Measurements from ENCODE around the gene GLI3. TPM values are rescaled to one million over a fixed set of nuclear protein-coding genes. Genes with fewer than 3 reads are reported as not detected.

The GLI3 gene
- total and polyA plus RNA-seq, 2 of the 4 experiments (the other 2 are of a cell fraction): 1.3 to 3.9 TPM

DNA sequence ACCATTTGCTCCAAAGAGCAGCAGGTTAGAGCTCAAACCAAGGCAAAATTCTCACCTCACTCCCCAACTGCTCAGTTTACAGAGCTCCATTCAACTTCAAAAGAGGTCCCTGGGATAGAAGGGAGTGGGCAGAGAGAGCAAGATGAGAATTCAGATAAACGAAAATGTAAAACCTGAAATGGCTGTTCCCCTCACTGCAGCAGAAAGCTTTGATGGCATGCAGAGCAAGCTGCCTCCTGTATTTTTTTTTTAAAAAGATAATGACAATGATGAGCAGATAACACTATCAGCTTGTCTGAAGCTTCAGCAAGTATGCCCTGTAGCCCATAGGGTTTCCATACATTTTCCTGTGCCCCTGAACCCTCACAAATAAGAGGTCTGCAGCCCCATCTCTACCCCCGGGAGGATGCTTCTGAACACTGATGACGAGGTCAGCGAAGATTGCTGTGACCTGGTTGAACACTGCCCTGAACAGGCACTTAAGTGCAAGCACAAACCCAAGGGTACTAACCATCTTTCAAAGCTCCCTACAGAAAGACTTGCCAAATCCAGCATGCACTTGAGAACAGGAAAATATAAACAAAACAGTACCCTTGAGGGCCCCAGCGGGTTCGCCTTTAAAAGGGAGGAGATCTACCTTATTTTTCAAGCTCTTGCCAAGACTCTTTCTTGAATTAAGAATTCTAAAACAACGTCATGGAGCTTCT, 81.3 kb downstream of the GLI3 start:
- dilution Hi-C loops (cut with HindIII; ENCODE audit: low sequenced_read_pairs, unreplicated experiment): no loop called here
- in situ Hi-C loops (cut with MboI; ENCODE audit: low sequenced_read_pairs): no loop called here
- ChIA-PET CTCF (no interaction called here), POLR2A (ENCODE audit: unreplicated experiment) (no interaction called here)
- no peaks in the 10 kb centered on the region for H3K36me3 ChIP-seq (ENCODE audit: control insufficient read depth, insufficient read depth, low read length)
- intact Hi-C loops (cut with micrococcal nuclease): no loop called here
- no peak for TF ChIP-seq RCOR1 (IDR thresholded peaks at IDR 0.05; ENCODE audit: insufficient replicate concordance, low read length)
- TF ChIP-seq BHLHE40 (IDR thresholded peaks at IDR 0.05; ENCODE audit: low read depth, low read length): no peak
- no peak for TF ChIP-seq CHD1 (IDR thresholded peaks at IDR 0.05; ENCODE audit: low read depth, low read length)
- TF ChIP-seq, protein P1, sequence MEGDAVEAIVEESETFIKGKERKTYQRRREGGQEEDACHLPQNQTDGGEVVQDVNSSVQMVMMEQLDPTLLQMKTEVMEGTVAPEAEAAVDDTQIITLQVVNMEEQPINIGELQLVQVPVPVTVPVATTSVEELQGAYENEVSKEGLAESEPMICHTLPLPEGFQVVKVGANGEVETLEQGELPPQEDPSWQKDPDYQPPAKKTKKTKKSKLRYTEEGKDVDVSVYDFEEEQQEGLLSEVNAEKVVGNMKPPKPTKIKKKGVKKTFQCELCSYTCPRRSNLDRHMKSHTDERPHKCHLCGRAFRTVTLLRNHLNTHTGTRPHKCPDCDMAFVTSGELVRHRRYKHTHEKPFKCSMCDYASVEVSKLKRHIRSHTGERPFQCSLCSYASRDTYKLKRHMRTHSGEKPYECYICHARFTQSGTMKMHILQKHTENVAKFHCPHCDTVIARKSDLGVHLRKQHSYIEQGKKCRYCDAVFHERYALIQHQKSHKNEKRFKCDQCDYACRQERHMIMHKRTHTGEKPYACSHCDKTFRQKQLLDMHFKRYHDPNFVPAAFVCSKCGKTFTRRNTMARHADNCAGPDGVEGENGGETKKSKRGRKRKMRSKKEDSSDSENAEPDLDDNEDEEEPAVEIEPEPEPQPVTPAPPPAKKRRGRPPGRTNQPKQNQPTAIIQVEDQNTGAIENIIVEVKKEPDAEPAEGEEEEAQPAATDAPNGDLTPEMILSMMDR (conservative IDR thresholded peaks at IDR 0.05; ENCODE audit: low read depth, low read length): no peak
- TF ChIP-seq CEBPB (IDR thresholded peaks at IDR 0.05; ENCODE audit: low read depth, low read length): no peak
- no peak for TF ChIP-seq MXI1 (IDR thresholded peaks at IDR 0.05; ENCODE audit: borderline replicate concordance, low read depth, low read length)
- TF ChIP-seq, protein P2, sequence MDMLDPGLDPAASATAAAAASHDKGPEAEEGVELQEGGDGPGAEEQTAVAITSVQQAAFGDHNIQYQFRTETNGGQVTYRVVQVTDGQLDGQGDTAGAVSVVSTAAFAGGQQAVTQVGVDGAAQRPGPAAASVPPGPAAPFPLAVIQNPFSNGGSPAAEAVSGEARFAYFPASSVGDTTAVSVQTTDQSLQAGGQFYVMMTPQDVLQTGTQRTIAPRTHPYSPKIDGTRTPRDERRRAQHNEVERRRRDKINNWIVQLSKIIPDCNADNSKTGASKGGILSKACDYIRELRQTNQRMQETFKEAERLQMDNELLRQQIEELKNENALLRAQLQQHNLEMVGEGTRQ (IDR thresholded peaks at IDR 0.05; ENCODE audit: low read depth, low read length): no peak
- TF ChIP-seq FOS (IDR thresholded peaks at IDR 0.05; ENCODE audit: low read depth, low read length): no peak
- TF ChIP-seq RAD21 (IDR thresholded peaks at IDR 0.05; ENCODE audit: low read length): no peak
- TF ChIP-seq SMC3 (IDR thresholded peaks at IDR 0.05; ENCODE audit: low read depth, low read length): no peak
- TF ChIP-seq NFE2L2 (IDR thresholded peaks at IDR 0.05; ENCODE audit: low read depth, low read length): no peak
- H2BK120ac ChIP-seq (ENCODE audit: low read depth, low read length): no peak overlapping the region
- WGBS, 2 experiments (ENCODE audit: extremely low coverage in 2 of 2, insufficient read length in 1 of 2): no CpG with 5 or more reads among the region's 7 CpGs
- 0 out of 2 replicates have a peak, but pooled peaks cover 4% of the 10 kb centered on the region for H4K20me1 ChIP-seq (ENCODE audit: insufficient read depth, low read length)
- H2BK5ac ChIP-seq (ENCODE audit: low read depth, low read length, poor library complexity, severe bottlenecking): no peak overlapping the region
- H2AK9ac ChIP-seq (replicated peaks; ENCODE audit: low read depth, low read length, poor library complexity): no peak overlapping the region
- no TSS peak for BruUV-seq (replicated peaks)
- no peak overlapping the region for H4K8ac ChIP-seq (ENCODE audit: low read depth in 2 of 2, low read length in 2 of 2)
- no peak overlapping the region for H2AK5ac ChIP-seq (ENCODE audit: low read depth, low read length)
- peaks cover 3% of the 10 kb centered on the region; the same call in 1 of the 2 replicates for H3K9me1 ChIP-seq (ENCODE audit: insufficient read depth, low read length)
- H3K56ac ChIP-seq (ENCODE audit: extremely low read depth, insufficient read depth, low read length): no peak overlapping the region
- H3K9ac ChIP-seq (ENCODE audit: low read depth, low read length): no peak overlapping the region
- H3K4me1 ChIP-seq (ENCODE audit: control insufficient read depth, insufficient read depth, low read length): peaks cover 9% of the 10 kb centered on the region; the same call in 1 of the 2 replicates
- no peak overlapping the region for H3K14ac ChIP-seq (replicated peaks; ENCODE audit: low read depth, low read length)
- DNase-seq (no peak), ATAC-seq (ENCODE audit: low read depth) (no peak)
- H3K4me2 ChIP-seq (ENCODE audit: low read depth, low read length): no peak overlapping the region
- no peak overlapping the region for H2AFZ ChIP-seq (replicated peaks; ENCODE audit: low read length, poor library complexity)
- no peak overlapping the region for H3K27ac ChIP-seq (ENCODE audit: insufficient read depth, low read length)
- no peak overlapping the region for H3K18ac ChIP-seq (ENCODE audit: low read depth, low read length)
- H3K27me3 ChIP-seq (ENCODE audit: control insufficient read depth, insufficient read depth, low read length): no peaks in the 10 kb centered on the region
- H4K5ac ChIP-seq (ENCODE audit: low read depth, low read length): no peak overlapping the region
- no peak overlapping the region for H2BK15ac ChIP-seq (ENCODE audit: low read depth, low read length)
- H3K4ac ChIP-seq (ENCODE audit: low read depth, low read length): no peak overlapping the region
- H3K23ac ChIP-seq (ENCODE audit: low read depth, low read length): no peak overlapping the region
- no peaks in the 10 kb centered on the region for H3K9me3 ChIP-seq (ENCODE audit: control insufficient read depth, insufficient read depth, low read length)
- no peak overlapping the region for H2BK20ac ChIP-seq (ENCODE audit: low read depth, low read length)
- peaks cover 18 to 23% of the 10 kb centered on the region in 2 experiments; a peak in 3 of 4 replicates for H3K79me1 ChIP-seq (ENCODE audit: low read depth in 1 of 2, low read length in 2 of 2)
- H4K91ac ChIP-seq (ENCODE audit: insufficient read depth, low read depth, low read length): no peak overlapping the region
- no peak overlapping the region for H3K4me3 ChIP-seq (ENCODE audit: insufficient read depth, low read depth, low read length)

Measured in IMR-90 (cell line).